HG02981 (cell line): ENCODE data around the gene CSTA.

Experiments used
- ATAC-seq: cut with Tn5 transposase; IDR thresholded peaks from one replicate; pipeline ENCODE4 v1.9.1; 2021; ENCODE audit warnings: mild to moderate bottlenecking, moderate library complexity; ENCODE audit not compliant: unreplicated experiment

Gene CSTA, protein sequence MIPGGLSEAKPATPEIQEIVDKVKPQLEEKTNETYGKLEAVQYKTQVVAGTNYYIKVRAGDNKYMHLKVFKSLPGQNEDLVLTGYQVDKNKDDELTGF

DNA sequence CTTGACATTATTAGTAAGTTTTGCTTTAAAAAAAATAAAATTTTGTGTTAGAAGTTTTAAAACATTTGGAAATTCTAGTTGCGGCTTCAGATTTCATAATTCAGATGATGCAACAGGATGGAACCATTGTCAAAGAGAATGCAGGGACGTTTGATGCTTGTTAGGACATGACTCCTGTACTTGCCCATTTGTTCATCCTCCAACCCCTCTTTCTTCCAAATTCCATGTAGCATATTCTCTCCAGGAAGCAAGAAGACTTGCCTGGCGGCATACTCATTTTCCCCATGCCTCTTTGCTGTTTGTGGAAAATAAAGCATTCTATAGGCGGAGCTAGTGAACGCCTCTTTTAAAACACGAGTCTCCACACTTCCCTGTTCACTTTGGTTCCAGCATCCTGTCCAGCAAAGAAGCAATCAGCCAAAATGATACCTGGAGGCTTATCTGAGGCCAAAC lies at the start of gene CSTA:
Gene CSTA, plus strand, starts transcription at position 378 of the 453 bp plus-strand sequence. Its CDS starts 45 bp downstream, at position 423.
- no peak for ATAC-seq

DNA sequence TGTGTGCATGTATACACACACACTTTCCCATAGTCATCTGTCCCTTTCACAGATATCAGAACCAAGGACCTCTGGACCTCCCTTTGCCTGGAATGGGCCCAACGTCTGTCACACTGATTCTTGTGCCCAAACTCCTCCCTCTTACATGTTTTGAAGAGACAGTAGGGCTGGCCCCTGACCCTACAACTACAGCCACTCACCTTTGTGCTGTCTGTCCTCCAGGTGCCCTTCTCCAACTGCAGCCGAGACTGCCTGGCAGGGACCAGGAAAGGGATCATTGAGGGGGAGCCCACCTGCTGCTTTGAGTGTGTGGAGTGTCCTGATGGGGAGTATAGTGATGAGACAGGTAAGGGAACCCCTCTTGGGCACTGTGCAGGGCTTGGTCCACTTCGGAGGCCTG lies 43.2 kb upstream of the CSTA start:
- ATAC-seq: no peak

DNA sequence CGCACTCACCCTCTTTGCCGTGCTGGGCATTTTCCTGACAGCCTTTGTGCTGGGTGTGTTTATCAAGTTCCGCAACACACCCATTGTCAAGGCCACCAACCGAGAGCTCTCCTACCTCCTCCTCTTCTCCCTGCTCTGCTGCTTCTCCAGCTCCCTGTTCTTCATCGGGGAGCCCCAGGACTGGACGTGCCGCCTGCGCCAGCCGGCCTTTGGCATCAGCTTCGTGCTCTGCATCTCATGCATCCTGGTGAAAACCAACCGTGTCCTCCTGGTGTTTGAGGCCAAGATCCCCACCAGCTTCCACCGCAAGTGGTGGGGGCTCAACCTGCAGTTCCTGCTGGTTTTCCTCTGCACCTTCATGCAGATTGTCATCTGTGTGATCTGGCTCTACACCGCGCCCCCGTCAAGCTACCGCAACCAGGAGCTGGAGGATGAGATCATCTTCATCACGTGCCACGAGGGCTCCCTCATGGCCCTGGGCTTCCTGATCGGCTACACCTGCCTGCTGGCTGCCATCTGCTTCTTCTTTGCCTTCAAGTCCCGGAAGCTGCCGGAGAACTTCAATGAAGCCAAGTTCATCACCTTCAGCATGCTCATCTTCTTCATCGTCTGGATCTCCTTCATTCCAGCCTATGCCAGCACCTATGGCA lies 41.1 kb upstream of the CSTA start:
- ATAC-seq: no peak

DNA sequence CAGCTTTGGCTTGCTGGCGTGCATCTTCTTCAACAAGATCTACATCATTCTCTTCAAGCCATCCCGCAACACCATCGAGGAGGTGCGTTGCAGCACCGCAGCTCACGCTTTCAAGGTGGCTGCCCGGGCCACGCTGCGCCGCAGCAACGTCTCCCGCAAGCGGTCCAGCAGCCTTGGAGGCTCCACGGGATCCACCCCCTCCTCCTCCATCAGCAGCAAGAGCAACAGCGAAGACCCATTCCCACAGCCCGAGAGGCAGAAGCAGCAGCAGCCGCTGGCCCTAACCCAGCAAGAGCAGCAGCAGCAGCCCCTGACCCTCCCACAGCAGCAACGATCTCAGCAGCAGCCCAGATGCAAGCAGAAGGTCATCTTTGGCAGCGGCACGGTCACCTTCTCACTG lies 40.6 kb upstream of the CSTA start:
- ATAC-seq: no peak

DNA sequence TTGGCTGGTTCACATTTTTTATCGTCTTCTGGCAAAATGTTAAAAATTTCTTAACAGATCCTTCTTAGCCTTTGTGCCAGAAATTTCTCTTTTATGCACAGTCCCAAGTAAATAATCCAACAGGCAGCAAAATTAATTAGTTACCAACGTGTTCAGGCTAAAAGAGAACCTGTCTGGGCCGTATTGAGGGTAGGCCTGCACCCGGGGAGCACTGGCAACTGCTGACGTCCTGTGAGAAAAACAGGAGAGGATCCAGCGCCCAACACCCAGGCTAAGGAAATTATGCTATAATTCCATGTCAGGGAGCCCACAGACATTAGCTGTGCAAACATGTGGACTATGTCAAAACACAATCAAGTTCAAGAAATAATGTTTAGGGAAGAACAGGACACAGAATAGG lies 30.7 kb upstream of the CSTA start:
- no peak for ATAC-seq

DNA sequence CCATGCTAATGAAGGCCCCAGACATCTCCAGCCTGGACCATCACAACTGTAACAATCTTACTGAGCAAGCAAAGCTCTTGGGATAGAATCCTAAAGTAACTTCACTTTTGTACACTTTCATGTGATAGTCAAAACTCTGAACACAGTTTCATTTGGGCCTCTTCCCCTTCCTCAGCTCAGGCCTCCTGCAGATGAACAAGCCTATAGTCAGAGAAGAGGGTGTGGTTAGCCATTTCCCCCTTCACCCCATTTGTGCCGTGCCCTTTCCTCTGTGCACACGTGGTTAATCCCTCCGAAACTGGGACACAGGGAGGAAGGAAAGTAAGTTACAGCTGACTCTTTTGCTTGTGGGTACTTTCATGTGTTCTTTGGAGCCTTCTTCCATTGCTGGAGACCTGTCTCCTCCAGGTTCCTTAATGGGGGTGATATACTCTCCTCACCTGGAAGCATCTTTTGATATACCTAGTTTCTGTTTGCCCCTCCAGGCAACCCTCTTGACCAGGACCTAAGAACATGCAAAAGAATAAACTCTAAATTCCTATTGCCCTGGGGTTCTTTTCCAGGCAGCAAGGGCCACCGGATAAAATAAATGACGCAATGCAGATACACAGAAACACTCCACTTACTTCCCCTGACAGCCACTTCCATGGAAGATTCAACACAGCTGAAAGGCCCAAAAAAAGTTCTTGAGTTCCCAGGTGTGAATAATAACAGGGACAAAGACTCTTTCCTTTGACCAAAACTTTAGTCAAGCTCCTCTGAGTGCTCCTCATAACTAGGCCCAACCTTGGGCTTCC lies 29.6 kb upstream of the CSTA start:
- no peak for ATAC-seq

DNA sequence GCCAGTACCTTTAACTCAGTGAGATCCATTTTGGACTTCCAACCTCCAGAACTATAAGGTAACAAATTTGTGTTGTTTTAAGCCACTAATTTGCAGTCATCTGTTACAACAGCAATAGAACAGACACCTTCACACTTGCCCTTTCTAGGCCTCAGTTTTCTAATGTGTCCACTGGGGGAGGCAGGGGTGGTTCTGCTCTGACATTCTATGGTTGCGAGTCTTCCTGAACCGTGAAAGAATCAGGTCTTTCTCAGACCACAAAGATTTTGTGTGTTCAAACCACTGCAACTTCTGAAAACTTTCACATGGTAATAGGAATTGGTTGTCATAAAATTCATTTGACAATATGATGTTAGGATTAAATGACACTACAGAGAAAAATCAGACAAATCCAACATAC lies 26.8 kb upstream of the CSTA start:
- ATAC-seq: peak; percentile 39

DNA sequence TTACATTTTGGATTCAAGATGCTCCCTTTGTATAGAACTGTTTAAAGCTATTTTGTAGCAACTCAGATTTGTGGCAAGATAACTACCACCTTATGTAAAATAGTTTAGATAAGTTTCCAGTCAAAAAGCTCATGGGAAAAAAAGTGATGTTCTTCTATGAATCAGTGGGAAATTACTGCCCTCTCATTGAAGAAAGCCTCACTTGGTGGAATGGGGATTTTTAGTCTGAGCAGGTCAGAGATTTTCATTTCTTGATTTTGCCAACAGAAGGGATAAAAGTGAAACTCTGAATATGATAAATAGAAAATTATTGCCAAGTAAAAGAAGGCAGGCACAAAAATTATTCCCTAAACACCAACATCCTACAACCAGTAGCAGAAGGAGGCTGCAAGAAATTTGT lies 25.8 kb upstream of the CSTA start:
- ATAC-seq: no peak

DNA sequence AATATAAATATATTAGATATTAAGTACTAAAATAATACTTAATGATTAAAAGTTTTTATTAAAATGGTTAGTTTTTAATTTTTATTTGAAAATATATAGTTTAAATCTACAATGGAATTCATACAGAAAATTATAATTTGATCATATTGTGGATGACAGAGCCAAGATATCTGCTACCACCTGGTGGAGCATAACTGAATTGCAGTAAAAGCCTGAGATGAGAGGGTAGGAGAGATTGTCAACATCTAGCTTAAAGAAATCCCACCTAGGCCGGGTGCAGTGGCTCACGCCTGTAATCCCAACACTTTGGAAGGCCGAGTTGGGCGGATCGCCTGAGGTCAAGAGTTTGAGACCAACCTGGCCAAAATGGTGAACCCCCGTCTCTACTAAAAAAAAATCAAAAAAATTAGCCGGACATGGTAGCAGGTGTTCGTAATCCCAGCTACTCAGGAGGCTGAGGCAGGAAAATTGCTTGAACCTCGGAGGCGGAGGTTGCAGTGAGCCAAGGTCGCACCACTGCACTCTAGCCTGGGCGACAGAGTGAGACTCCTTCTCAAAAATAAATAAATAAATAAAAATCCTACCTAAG lies 25.1 kb upstream of the CSTA start:
- no peak for ATAC-seq

DNA sequence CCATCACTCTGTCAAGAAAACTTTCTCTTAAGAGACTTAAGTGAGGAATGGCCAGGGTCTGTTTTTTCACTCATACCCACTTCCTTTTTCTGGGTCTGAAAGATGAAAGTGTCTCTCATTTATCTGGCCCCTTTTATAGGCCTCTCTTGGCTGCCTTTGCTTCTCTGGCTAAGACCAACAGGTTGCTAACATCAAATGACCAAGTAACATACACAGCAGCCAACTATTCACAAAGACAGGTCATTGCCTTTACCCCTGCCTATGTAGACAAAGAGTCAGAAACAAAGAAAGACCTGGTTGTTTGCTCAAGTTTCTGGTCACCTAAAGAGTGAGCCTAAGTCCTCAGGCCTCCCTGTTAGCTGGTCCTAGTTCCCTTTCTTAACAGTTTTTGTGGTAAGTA lies 24.0 kb upstream of the CSTA start:
- ATAC-seq: peak; percentile 66

DNA sequence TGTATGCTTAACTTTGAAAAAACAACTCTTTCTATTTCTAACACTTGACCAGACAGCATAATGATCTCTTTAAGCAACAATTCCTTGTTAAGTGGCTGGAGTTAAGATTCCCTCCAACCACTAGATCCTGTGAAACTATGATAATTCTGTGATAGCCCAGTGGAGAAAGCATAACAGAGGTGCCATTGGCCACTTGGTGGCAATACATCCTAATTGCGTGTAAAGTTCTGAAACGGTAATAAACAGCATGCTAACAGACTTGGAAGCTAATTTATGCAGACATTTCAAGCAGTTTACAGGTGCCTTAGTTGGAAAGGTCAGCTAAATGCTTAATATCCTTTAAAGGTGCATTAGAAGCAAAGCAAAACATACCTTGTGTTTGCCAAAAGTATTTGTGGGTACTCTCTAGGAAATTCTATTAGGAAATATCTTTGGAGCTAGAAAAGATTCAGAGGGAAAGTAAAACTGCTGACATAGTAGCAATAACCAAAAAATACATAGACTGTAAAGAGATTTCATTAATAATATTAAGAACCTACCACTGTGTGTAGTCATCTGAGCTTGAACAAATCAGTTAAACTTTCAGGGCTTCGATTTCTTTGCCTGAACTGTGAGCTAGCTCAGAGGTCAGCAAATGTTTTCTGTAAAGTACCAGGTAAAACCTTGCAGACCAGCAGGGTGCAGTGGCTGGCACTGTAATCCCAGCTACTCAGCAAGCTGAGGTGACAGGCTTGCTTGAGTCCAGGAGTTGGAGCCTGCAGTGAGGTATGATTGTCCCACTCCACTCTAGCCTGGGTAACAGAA lies 19.0 kb upstream of the CSTA start:
- no peak for ATAC-seq

DNA sequence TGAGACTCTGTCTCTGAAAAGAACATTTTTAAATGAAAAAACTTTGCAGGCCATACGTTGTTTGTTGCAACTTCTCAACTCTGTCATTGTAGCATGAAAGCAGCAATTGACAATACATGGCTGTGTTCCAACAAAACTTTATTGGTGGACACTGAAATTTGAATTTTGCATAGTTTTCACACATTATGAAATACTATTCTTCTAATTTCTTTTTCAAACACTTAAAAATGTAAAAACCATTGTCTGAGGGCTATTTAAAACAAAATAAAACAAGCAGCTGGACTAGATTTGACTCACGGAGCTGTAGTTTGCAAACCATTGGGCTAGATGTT lies 18.5 kb upstream of the CSTA start:
- ATAC-seq: no peak

DNA sequence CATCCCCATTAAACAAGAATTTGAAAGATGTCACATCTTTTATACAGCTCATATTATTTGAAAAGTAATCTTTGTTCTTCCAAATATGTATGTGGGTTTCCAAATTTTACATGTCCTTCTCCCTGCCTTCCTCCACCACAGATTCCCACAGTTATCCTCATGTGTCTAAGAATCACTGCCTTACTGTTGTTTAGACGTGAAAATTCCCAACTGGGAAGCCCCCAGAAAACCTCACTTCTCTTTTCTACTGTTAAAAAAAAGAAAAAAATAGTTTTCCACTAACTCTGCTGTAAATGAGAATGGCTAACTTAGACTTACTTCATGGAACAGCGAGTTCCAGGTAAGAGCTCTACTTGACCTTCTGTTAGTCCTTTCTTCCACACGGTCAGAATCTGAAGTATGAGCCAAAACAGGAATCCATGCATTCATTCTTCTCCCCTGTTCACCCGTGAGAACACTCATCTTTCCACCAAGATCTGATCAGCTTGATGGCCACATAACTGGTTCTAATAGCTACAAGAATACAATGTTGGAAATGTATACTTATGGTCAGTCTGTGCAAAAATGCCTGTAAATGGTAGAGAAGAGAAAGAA lies 17.9 kb upstream of the CSTA start:
- no peak for ATAC-seq

DNA sequence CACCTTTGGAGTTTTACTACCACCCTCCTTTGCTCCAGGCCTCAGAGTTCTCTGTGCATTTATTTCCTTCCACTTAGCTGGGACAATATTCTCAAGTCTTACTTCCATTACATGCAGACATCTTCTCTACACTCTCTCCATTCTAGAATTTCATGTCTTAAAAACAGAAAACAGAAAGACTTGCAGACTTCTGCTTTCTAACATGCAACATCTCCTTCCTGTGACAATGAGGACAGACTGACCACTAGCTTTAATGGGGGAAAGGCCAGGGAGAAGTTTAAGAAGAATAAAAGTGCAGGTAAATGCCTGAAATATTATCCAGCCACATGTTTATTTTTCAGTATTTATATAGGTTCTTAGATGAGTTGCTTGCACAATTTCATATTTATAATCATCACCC lies 17.1 kb upstream of the CSTA start:
- no peak for ATAC-seq

DNA sequence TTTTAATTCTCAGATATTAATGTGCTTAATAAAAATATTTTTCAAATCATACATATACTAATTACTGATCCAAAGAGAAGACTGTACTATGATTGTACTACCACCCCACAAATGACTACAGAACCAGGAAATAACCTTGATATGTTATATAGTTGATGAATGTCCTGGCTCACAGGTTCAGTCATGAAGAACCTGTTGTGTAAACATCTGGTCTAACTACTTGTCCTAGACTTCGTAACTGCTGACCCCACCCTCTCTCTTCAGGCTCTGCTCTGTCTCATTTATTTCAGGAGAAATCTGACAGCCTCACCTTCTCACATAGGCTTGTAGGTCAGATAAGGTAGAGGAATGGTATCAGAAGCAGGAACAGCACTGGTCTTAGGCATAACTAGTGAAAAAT lies 14.7 kb upstream of the CSTA start:
- no peak for ATAC-seq

DNA sequence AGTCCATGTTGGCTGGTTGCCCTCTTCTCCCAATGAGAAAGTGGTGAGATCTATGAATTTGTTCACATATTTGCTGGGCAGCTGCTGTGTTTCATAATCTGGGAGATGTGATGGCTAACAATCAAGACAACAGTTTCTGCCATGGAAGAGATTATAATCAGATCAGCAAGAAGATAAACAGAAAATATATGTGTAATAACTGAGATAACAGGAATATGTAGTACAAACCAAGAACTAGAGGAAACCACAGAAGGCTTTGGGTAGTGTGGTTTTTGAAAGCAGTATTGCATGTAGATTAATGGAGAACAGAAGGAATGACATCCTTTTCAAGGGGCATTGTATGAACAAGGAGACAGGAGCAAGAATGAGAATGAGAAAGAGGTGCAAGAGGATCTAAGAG lies 12.2 kb upstream of the CSTA start:
- ATAC-seq: no peak

DNA sequence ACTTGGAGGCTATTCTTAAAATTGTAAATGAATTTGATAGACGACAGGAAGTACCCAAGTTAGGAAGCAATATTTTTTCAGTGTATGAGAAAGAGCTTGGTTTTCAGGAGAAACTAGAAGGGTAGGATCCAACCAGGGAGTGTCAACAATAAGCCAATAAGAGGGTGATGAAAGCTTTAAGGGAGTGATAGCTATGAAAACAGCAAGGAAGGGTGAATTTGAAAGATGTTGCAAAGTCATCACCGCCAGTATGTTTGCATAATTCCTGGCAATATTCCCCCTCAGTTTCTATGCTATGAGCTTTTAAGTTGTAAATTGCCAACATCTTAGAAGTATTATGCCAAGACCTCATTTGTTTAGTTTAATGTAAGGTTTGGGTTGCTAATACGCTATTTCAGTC lies 11.8 kb upstream of the CSTA start:
- ATAC-seq: no peak

DNA sequence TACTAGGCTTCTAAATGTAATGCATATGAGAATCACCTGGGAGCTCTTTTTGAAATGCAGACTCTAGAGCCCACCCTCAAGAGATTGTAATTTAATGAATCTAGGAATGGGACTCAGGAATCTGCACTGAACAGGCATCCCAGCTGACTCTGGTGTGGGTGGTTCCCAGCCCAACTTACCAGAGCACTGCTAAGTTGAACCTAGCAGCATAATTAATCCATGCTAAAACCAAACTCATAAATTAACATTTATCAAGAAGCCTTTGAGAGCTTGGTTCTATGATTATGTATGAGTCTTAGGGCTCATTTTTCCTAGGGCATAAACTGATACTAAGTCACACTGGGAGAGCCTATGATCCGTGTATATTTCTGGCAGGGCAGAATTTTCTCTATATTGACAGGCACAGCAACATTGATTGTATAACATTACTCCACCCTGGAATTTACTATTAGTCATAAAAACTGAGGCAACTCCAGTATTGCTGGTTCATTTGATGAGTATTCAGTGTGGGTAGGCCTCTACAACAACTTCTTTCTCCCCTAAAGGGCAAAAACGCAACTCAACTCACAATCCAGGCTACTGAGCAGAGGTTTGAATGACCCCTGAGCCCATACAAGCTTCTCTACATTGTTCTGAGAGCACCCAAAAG lies 10.7 kb upstream of the CSTA start:
- ATAC-seq: no peak

DNA sequence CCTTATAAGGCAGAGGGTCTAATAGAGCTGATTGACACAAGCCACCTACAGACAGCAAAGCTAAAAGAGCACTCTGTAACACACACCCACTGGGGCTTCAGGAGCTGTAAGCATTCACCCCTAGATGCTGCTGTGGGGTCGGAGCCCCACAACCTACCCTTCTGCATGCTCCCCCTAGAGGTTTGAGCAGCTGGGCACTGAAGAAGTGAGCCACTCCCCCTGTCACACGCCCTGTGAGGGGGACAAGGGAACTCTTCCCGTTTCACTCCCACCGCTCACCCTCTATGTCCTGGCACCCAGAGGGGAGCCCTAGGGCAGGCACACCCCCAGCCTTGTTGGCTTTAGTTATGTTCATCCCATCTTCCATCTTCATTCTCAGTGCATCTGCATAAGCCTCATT lies 9.4 kb upstream of the CSTA start:
- ATAC-seq: no peak

DNA sequence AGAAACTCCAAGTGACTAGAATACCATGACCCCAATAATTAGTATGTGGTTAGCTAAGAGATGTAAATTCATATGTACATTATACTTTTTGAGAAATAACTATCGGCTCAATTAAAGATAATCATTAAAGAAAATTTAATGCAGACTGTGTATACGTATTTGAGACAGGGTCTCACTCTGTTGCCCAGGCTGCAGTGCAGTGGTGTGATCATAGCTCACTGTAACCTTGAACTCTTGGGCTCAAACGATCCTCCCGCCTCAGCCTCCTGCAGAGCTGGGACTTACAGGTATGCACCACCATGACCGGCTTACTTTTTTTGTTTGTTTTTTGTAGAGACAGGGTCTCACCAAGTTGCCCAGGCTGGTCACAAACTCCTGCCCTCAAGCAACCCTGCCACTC lies 8.7 kb upstream of the CSTA start:
- ATAC-seq: no peak
